NOMO-1 treated with DMSO at 0.1 percent for 48 hours (cell line): ENCODE data around the gene GTPBP3.

Source experiments
- DNase-seq: peaks from one replicate; lab custom pipeline; 2025; ENCODE audit not compliant: unreplicated experiment; lab: John Stamatoyannopoulos, UW

GTPBP3 gene

DNA sequence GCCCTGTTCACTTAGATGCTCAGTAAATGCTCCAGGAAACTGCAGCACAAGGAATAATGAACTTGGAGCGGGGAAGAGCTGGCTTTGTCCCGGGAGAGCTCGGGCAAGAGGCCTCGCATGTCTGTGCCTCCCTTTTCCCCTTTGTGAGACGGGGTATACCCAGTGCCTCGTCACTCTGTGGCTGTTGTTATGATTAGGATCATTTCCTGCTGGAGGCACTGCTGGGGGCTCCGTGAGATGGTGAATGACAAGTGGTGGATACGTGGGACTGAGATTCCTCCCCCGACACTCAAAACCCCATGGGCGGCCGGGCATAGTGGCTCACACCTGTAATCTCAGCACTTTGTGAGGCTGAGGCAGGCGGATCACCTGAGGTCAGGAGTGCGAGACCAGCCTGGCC is 40.9 kb downstream of the GTPBP3 start:
- DNase-seq = no peak

DNA sequence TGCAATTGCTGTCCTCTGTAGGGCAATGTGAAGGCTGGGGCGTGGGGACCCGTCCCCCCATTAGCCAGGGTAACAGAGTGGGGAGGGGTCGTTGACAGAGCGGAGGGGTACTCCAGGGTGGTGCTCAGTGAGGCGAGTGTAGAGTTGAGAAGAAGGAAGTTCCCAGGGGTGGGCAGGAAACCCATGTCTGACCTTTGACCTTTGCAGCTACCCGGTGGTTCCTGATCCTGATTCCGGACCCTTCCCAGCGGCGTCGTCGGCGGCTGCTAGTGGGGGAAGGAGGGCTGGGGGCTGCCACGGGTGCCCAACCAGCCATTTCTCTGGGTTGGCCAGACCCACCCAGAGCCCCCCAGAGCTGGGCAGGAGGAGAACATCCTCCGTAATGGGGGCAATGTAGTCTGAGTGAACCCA is 41.9 kb downstream of the GTPBP3 start:
- DNase-seq = peak; percentile 8

DNA sequence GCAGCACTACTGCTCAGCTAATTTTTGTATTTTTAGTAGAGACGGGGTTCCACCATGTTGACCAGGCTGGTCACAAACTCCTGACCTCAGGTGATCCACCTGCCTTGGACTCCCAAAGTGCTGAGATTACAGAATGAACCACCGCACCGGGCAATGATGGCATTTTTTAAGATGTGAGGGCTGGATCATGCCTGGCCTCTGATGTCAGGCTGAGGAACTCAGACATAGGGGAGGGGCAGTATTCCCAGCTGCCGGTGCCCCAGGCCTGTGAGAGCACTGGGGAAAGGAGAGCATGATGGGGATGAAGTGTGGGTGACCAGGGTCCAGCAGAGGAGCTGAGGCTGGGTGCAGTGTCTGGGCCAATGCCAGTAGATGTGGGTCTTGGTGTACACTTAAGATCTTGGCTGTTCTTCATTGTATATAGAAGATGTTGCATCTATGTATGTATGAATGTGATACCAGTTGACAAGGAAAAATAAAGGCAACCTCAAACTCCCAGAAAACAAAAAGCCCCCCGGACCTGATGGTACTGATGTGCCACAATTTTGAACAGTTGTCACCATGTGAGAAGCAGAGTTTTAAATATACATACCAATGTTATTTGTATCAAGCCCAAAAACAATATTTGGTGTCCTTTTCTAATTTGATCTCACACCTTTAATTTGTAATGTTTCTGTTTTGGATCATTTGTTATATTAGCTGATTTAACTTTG is 43.2 kb downstream of the GTPBP3 start:
- no peak for DNase-seq

DNA sequence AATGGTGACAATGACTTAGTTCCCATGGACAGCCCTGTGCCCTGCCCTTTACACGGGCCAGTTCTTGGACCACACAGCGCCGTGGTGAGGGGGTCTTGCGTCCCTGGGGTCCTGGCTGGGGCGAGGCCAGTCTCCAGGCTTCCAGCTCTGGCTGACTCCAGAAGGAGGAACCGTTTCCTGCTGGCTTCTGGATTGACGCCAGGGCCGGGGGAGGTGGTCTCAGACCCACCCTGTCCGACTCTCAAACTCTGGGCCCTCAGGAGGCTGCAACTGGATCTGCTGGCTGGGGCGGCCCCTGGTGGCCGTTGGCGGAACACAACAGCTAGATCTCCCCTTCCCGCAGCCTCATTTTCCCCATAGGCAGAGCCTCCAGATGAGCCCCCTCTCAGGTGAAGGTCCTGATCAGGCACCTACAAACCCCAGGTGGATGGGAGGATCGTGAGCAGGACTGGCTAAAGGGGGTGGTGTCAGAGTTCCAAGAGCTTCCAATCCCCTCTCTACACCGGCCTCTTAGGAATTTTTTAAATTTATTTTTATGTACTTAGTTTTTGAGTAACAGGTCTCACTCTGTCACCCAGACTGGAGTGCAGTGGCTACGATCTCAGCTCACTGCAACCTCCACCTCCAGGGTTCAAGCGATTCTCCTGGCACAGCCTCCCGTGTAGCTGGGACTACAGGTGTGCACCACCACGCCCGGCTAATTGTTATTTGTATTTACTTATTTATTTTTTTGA is 48.7 kb downstream of the GTPBP3 start:
- peak; percentile 38 for DNase-seq

DNA sequence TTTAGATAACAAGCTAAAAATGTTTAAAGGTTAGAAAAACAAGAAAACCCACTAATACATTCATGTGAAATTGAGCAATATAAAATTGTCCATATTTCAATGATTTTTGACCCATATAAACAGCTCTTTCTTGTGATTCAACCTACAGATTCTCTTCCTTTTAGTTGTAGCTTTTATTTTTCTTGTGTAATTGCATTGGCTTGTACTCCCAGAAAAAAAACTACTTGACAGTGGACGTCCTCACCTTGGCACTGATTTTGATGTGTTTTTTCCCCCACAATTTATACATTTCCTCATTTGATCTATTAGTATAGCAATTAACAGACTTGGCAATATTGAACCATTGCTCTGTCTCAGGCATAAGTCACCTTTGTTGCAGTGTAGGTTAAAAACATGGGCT is 51.9 kb downstream of the GTPBP3 start:
- DNase-seq = no peak

DNA sequence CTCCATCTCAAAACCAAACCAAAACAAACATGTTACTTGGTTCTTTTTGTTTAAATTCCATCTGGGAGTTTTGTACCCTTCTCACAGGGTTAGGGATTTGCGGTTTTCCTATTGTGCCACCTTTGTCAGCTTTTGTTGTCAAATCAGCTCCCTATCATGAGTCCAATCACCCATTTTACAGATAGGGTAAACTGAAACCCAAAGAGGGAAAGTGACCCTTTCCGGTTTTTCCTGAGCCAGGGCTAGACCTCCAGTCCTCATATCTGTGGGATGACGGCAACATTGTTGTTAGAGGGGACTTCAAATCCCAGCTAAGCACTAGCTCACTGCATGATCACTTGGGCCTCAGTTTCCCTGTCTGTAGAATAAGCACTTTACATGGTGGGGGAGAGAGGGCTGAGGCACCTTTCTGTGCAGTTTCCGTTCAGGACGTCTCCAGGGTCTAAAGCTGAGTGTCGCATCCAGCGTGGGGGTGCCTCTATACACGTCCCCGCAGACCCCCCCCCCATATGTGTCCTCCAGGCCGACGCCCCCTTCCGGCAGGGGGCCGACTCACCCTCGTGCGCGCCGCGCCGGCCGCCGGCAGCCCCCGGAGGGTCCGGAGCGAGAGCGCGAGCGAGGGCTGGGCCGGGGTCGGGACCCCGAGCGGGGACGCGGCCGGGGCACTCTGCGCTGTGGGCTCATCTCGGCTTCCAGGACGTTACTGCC is 52.8 kb downstream of the GTPBP3 start:
- no peak for DNase-seq

DNA sequence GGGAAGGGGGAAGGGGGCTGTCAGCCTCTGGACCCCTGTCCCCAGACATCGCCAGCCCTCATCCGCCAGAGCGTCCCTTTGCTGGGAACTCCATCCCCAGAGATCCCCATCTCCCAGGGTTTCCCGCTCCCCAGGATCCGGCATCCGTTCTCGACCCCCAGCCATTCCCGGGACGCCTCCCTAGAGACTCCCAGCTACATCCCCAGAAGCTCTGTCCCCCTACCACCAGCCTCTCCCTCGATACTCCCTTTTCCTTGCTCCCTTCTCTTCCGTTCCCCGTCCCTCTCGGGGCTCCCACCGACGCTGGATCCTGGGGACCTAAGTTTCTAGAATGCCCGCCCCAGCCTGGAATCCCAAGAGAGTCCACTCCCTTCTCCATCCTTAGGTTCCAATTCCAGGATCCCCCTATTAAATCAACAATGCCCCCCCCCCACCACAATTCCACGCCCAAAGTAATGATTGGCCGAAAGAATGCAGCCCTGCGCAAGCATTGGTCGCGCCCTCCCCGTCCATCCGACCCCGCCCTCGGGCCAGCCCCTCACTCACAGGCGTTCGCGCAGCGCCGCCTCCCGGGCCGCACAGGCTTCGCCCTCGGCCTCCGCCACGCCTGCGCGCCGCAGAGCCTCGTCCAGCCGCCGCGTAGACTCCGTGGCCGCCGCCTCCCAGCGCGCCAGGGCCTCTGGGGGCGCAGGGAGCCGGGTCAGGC is 53.5 kb downstream of the GTPBP3 start:
- DNase-seq = peak; percentile 86

DNA sequence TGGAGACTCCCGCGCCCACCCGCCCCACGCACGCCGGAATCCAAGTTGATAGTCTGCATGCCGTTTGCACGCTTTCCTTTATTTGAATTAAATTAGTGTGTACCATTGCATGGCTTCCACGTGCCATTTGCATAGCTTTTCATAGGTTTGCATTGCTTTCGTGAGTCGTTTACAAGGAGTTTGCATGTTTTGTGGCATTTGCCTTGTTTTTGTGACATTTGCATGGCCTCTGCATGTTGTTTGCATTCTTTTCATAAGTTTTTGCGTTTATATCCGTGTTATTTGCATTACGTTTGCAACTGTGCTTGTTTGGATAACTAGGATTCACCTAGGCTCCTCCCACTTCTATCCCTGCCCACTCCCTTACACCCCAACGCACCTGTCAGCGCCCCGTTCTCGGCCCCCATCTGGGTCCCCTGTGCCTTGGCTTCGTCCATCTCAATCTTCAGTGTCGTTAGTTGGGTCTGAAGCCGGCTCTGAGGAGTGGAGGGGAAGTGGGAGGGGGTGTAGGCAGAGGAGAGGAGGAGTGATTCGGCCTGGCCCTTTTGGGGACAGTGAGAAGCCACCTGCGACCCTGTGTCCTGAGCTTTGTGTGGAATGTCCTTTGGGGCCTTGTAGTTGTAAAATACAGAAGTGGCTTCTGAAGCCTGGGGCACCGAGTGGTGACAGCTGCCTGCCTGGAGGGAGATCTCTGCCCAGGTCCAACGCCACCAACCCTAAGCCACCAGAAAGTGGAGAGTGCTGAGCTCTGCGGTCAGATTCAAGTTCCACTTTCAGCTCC is 54.2 kb downstream of the GTPBP3 start:
- peak; percentile 73 for DNase-seq
